ENCODE data around the gene ST8SIA4.
"Not testable (repeated sequence)": the region's sequence is repeated elsewhere in the genome, so short reads cannot be mapped to it uniquely, and the experiment has no call there.

The ST8SIA4 gene

GRCh38 chr5:100790170-100790665 lies 112.9 kb downstream of the ST8SIA4 start:
- H3K4me3 ChIP-seq (replicated peaks; ENCODE audit: low read depth, low read length): no peak overlapping the region
- DNase-seq (ENCODE audit: low read depth): no peak
- TF ChIP-seq CTCF (IDR thresholded peaks at IDR 0.05; ENCODE audit: low read length, missing control alignments): no peak

- no peak overlapping the region for H3K4me3 ChIP-seq (replicated peaks; ENCODE audit: low read depth, low read length)
- no peak for TF ChIP-seq CTCF (IDR thresholded peaks at IDR 0.05; ENCODE audit: low read length, missing control alignments)
- no peak for DNase-seq (ENCODE audit: low read depth)
Observed at GRCh38 chr5:100789694-100790093, 113.4 kb downstream of the ST8SIA4 start.

- DNase-seq (ENCODE audit: low read depth): no peak
- TF ChIP-seq CTCF (IDR thresholded peaks at IDR 0.05; ENCODE audit: low read length, missing control alignments): no peak
Observed at GRCh38 chr5:100788417-100788816, 114.7 kb downstream of the ST8SIA4 start.

GRCh38 chr5:100787648-100788047 lies 115.4 kb downstream of the ST8SIA4 start:
- DNase-seq (ENCODE audit: low read depth): no peak
- no peak overlapping the region for H3K4me3 ChIP-seq (replicated peaks; ENCODE audit: low read depth, low read length)
- TF ChIP-seq CTCF (IDR thresholded peaks at IDR 0.05; ENCODE audit: low read length, missing control alignments): no peak

More at GRCh38 chr5:100788417-100788816, 114.7 kb downstream of the ST8SIA4 start:
- no peak overlapping the region for H3K4me3 ChIP-seq (replicated peaks; ENCODE audit: low read depth, low read length)

- not testable (repeated sequence) for H3K4me3 ChIP-seq (replicated peaks; ENCODE audit: low read depth, low read length); DNase-seq (ENCODE audit: low read depth)
Observed at GRCh38 chr5:100785536-100785935, 117.5 kb downstream of the ST8SIA4 start.

- TF ChIP-seq CTCF (IDR thresholded peaks at IDR 0.05; ENCODE audit: low read length, missing control alignments): no peak
- DNase-seq (ENCODE audit: low read depth): no peak
- no peak overlapping the region for H3K4me3 ChIP-seq (replicated peaks; ENCODE audit: low read depth, low read length)
Observed at GRCh38 chr5:100780376-100780870, 122.7 kb downstream of the ST8SIA4 start.

GRCh38 chr5:100779669-100780375 lies 123.3 kb downstream of the ST8SIA4 start:
- H3K4me3 ChIP-seq (replicated peaks; ENCODE audit: low read depth, low read length): no peak overlapping the region
- no peak for TF ChIP-seq CTCF (IDR thresholded peaks at IDR 0.05; ENCODE audit: low read length, missing control alignments)
- DNase-seq (ENCODE audit: low read depth): no peak

Measured in fibroblast of pulmonary artery (primary cell).